ENCODE data around the gene NOC3L. TPM values are rescaled to one million over a fixed set of nuclear protein-coding genes. Genes with fewer than 3 reads are reported as not detected.
"Not testable (repeated sequence)": the region's sequence is repeated elsewhere in the genome, so short reads cannot be mapped to it uniquely, and the experiment has no call there.

The NOC3L gene
- total and polyA plus RNA-seq, 8 donors: 0.58 to 28.5 (median 6.4) TPM

DNA sequence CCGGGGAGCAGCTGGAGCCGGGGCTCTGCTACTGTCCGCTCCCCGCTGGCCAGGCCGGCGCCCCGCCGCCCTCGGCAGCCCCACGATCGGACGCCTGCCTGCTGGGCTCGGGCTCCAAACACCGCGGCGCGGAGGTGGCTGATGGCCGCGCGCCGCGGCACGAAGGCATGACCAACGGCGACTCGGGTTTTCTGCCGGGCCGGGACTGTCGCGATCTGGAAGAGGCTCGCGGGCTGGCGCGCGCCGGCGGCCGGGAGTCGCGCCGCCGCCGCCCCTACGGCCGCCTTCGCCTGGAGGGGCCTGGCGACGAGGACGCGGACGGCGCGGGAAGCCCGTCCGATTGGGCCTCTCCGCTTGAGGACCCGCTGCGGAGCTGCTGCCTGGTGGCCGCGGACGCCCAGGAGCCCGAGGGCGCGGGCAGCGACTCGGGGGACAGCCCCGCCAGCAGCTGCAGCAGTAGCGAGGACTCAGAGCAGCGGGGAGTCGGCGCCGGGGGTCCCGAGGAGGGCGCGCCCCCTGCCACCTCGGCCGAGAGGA, 40.2 kb upstream of the NOC3L start:
- WGBS, 5 donors: 0 to 1% (median 0%) methylated on average over 29 to 77 of the region's 77 CpGs
- peaks cover 9 to 39% (median 24%) of the 10 kb centered on the region in 4 donors for H3K4me1 ChIP-seq
- H3K27me3 ChIP-seq: peaks cover 0 to 17% (median 0%) of the 10 kb centered on the region in 3 donors
- peak in 1 of 2 donors; percentile 79 for DNase-seq
- peak overlapping the region; percentile 71 to 91 (median 88) for H3K4me3 ChIP-seq
- TF ChIP-seq EP300 (IDR thresholded peaks at IDR 0.05): no peak
- no peak for TF ChIP-seq POLR2A (IDR thresholded peaks at IDR 0.05)
- TF ChIP-seq, protein P1, sequence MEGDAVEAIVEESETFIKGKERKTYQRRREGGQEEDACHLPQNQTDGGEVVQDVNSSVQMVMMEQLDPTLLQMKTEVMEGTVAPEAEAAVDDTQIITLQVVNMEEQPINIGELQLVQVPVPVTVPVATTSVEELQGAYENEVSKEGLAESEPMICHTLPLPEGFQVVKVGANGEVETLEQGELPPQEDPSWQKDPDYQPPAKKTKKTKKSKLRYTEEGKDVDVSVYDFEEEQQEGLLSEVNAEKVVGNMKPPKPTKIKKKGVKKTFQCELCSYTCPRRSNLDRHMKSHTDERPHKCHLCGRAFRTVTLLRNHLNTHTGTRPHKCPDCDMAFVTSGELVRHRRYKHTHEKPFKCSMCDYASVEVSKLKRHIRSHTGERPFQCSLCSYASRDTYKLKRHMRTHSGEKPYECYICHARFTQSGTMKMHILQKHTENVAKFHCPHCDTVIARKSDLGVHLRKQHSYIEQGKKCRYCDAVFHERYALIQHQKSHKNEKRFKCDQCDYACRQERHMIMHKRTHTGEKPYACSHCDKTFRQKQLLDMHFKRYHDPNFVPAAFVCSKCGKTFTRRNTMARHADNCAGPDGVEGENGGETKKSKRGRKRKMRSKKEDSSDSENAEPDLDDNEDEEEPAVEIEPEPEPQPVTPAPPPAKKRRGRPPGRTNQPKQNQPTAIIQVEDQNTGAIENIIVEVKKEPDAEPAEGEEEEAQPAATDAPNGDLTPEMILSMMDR (IDR thresholded peaks at IDR 0.05): no peak
- no peak for TF ChIP-seq POLR2AphosphoS5 (IDR thresholded peaks at IDR 0.05)
- H3K36me3 ChIP-seq: no peaks in the 10 kb centered on the region
- intact Hi-C loops (cut with DNase I; ENCODE audit: low total_unique reads): loop anchor here (5.0 kb wide), 1 partner anchor 36 kb away; no protein-coding TSS in a partner anchor
- peak overlapping the region; percentile 95 to 99 (median 97) for H3K27ac ChIP-seq
- no peaks in the 10 kb centered on the region for H3K9me3 ChIP-seq

DNA sequence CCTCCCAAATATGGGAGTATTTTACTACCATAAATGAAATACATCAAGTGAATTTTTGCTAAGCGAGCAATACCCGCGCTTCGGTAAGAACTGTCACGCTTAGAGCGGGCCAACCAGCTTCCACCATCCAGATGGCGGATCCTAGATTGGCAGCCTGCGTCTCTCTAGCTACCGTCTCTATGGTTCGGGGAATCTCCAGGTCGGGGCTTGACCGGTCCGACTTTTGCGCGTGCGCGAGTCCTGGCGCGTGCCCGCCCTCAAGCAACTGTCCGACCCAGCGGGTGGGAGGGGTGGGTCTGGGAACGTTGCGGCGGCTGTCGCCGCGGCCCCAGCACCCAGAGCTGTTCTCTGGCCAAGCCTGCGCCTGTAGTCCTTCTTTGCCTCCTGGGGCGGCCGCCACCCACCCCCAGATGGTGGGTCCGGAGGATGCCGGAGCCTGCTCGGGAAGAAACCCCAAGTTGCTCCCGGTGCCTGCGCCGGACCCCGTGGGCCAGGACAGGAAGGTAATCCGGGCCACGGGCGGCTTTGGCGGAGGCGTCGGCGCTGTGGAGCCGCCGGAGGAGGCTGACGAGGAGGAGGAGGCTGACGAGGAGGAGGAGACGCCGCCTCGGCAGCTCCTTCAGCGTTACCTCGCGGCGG, 39.6 kb upstream of the NOC3L start, which contains the start of gene TBC1D12:
TSS of gene TBC1D12 (plus strand) at position 338 of the 639 bp plus-strand sequence. CDS start at position 411, 73 bp downstream.
- 0 to 2% (median 1%) methylated on average over 33 to 56 of the region's 56 CpGs for WGBS, 5 donors
- DNase-seq: peak; percentile 95 to 98
- TF ChIP-seq EP300 (IDR thresholded peaks at IDR 0.05) (no peak), POLR2AphosphoS5 (IDR thresholded peaks at IDR 0.05) (peak; percentile 41 to 90 (median 84))
- no peaks in the 10 kb centered on the region for H3K9me3 ChIP-seq
- intact Hi-C loops (cut with DNase I; ENCODE audit: low total_unique reads): loop anchor here (5.0 kb wide), 1 partner anchor 35 kb away; no protein-coding TSS in a partner anchor
- peak within 1 kb of the TSS; percentile 71 to 91 (median 88) for H3K4me3 ChIP-seq
- H3K4me1 ChIP-seq: peaks cover 9 to 36% (median 24%) of the 10 kb centered on the region in 4 donors
- peak within 1 kb of the TSS; percentile 95 to 99 (median 97) for H3K27ac ChIP-seq
- peaks cover 0 to 22% (median 0%) of the 10 kb centered on the region in 3 donors for H3K27me3 ChIP-seq
- no peaks in the 10 kb centered on the region for H3K36me3 ChIP-seq

DNA sequence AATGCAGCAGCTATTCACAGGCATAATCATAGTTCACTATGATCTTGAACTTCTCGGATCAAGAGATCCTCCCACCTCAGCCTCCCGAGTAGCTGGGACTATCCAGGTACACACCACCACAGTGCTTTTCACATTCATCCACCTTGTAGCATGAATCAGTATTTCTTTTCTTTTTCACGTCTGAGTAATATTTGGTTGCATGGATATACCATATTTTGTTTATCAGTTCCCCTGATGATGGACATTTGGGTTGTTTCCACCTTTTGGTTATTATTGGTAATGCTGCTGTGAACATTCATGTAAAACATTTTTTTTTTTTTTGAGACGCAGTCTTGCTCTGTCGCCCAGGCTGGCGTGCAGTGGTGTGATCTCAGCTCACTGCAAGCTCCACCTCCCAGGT, 36.0 kb upstream of the NOC3L start:
- Histone ChIP-seq H3K4me3 (no peak overlapping the region), H3K27me3 (peaks cover 0 to 30% (median 0%) of the 10 kb centered on the region in 3 donors), H3K9me3 (no peaks in the 10 kb centered on the region), H3K27ac (no peak overlapping the region), H3K36me3 (no peaks in the 10 kb centered on the region), H3K4me1 (peaks cover 0 to 5% (median 2%) of the 10 kb centered on the region in 4 donors)
- no peak for TF ChIP-seq POLR2A (IDR thresholded peaks at IDR 0.05)
- no peak for TF ChIP-seq POLR2AphosphoS5 (IDR thresholded peaks at IDR 0.05)
- TF ChIP-seq, protein P1 (IDR thresholded peaks at IDR 0.05): no peak
- no peak for TF ChIP-seq EP300 (IDR thresholded peaks at IDR 0.05)
- no peak for DNase-seq
- intact Hi-C loops (cut with DNase I; ENCODE audit: low total_unique reads): no loop called here
- WGBS, 5 donors: 87 to 93% (median 90%) methylated on average over 6 of the region's 6 CpGs

DNA sequence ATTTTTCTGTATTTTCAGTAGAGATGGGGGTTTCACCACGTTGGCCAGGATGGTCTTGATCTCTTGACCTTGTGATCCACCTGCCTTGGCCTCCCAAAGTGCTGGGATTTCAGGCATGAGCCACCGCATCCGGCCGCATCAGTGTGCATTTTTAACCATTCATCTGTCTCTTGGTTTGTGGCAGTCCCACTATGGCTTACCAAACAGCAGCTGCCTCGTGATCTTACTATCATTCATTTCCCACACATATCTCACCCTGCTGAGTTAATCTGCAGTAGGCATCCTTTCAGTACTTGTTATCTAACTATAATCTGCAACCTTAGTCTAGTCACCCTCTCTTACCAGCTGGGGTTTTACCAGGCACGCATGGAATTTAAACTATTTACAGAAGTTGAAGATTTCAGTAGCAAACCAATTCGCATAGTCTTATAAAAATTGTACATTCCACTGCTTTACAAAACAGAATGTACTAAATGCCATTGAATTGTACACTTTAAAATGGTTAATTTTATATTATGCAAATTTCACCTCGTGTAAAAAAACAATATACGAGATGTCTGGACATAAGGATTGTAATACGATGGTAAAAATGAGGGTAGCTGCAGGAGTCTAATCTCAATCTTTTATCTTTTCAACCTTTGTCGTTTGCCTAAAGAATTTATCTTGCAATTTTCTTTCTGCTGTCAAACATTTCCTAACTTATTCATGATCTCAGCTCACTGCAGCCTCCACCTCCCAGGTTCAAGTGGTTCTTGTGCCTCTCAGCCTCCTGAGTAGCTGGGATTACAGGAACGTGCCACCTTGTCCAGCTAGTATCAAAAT, 35.0 kb upstream of the NOC3L start:
- Histone ChIP-seq H3K4me3 (no peak overlapping the region), H3K4me1 (peaks cover 0 to 4% (median 2%) of the 10 kb centered on the region in 4 donors), H3K27me3 (peaks cover 0 to 22% (median 0%) of the 10 kb centered on the region in 3 donors), H3K9me3 (no peaks in the 10 kb centered on the region), H3K36me3 (no peaks in the 10 kb centered on the region), H3K27ac (no peak overlapping the region)
- intact Hi-C loops (cut with DNase I; ENCODE audit: low total_unique reads): no loop called here
- DNase-seq: no peak
- TF ChIP-seq EP300 (IDR thresholded peaks at IDR 0.05) (no peak), POLR2AphosphoS5 (IDR thresholded peaks at IDR 0.05) (no peak), POLR2A (IDR thresholded peaks at IDR 0.05) (no peak)
- TF ChIP-seq, protein P1 (IDR thresholded peaks at IDR 0.05): no peak
- 54 to 59% (median 55%) methylated on average over 12 of the region's 12 CpGs for WGBS, 5 donors

DNA sequence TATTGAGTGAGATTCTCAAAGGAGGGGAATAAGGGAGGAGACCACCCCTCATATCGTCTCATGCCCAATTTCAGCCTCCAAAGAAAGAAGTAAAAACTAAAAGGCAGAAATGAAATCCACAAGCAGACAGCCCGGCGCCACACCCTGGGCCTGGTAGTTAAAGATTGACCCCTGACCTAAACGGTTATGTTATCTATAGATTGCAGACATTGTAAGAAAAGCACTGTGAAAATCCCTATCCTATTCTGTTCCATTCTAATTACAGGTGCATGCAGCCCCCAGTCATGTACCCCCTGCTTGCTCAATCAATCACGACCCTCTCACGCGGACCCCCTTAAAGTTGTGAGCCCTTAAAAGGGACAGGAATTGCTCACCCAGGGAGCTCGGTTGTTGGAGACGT, 29.4 kb upstream of the NOC3L start:
- H3K9me3 ChIP-seq; H3K36me3 ChIP-seq; H3K27ac ChIP-seq; DNase-seq; H3K4me3 ChIP-seq; H3K27me3 ChIP-seq; intact Hi-C loops (cut with DNase I; ENCODE audit: low total_unique reads); H3K4me1 ChIP-seq: not testable (repeated sequence)
- 75 to 89% (median 80%) methylated on average over 9 of the region's 9 CpGs for WGBS, 5 donors

DNA sequence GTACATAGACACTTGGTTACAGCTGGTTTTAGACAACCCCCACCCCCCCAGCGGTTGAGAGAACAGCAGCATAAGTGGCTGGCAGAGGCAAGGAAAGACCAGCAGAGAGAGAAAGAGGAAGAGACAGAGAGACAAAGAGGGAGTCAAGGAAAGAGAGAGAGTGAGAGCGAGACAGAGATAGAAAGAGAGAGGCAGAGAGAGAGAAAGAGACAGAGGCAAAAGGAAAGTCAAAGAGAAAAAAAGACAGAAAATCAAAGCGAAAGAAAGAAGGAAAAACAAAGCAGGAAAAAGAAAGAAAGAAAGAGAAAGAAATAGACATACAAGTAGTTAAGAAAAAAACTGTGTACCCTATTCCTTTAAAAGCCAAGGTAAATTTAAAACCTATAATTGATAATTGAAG, 23.0 kb upstream of the NOC3L start:
- H3K27me3 ChIP-seq; H3K4me1 ChIP-seq; DNase-seq; H3K9me3 ChIP-seq; H3K4me3 ChIP-seq; H3K27ac ChIP-seq; intact Hi-C loops (cut with DNase I; ENCODE audit: low total_unique reads); H3K36me3 ChIP-seq: not testable (repeated sequence)
- WGBS, 5 donors: 90 to 97% (median 92%) methylated on average over 3 of the region's 3 CpGs

All from stomach (tissue), 9 donors.